Activated T-helper 9 cell treated with anti-CD3 and anti-CD28 coated beads, Interleukin-2, amount 50 U/mL, for 16 hours (primary cell): ENCODE measurements around the gene BCL6.

Experiments
- DNase-seq: peaks from one replicate; pipeline ENCODE4 v3.0.0-alpha.2; 2020; ENCODE audit warnings: low read depth

BCL6 gene

DNA sequence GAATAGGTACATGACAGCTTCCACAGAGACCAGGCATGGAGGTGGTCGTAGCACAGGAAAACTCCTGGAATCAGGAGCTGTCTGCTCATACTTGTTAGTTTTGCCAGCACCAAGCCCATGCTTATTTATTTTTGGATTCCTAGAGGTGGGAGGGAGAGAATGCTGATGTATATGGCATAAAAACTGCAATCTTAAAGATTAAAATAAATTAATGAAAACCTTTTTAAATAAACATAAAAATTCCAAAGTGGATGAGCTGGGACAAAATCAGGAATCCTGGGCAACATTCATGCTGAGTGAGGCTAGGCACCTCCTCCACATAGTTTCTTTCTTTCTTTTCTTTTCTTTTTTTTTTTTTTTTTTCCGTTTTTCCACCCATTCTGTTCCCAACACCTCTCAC, 14.3 kb upstream of the BCL6 start:
- DNase-seq, result no peak

DNA sequence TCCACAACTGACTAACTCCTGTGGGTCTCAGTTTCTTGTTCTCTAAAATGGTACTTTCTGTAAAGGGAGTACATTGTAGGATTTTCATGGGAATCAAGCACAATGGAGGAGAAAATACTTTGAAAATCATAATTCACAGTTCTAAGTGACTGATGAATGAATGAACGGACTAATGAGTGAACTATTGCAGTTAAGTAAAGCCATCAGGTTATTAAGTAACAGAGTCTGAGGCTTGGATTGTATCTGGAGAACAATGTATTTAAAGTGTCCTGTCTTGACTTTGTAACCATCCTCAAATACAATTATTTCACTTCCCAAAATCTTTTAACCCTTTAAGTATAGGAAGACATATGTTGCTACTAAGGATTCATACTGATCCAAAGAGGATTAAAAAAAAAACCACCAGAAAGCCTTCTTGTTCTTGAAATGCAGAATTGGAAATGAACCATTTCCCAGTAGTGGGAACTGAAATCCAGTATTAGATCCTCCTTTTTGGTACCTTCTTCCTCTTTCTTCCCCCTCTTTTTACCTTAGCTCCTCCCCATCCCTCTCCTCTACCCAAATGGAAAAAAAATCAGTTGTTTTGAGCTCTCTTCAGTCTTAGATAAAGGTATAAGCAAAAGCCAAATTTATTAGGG, 13.2 kb upstream of the BCL6 start:
- DNase-seq, result no peak

DNA sequence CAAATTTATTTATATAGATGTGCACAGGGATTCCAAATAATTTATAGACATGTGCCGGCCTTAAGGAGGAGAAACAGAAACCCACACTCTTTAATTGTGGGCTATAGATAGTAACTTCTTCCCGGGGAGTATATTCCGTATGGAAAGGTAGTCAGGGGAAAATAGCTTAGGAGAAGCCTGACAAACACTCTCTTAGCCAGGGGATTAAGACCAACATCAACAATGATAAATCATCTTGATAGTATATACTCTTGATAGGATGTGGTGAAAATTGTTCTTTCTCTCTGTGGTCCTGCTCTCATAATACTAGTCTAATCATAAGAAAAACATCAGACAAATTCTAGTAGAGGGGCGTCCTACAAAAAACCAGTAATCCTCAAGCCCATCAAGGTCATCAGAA, 8.2 kb upstream of the BCL6 start:
- DNase-seq, result no peak

DNA sequence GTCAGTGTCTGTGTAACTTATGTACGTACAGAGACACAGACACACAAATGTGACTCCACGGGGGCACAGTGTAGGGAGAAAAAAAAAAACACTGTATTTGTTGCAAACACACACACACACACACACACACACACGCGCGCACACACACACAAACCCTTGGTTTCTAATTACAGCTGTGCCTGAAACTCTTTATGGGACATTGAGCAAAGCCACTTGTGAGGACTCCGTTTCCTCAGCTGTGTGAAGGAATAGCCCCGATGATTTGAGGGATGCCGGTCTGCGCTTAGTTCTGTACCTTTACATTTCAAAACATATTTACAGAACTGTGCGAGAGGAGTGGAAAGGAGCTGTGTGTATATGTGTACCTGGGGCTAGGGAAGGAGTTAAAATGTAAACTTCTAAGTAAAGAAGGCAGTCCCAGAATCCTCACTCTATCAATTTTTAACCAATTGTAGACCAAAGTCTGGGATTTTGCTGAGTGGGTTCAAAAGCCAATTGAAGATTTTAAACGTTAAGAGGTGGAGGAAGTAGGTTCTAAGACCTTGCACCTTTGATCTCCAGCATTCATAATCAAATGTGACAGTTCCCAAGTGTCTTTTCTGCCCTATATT, 5.3 kb upstream of the BCL6 start:
- no peak for DNase-seq

DNA sequence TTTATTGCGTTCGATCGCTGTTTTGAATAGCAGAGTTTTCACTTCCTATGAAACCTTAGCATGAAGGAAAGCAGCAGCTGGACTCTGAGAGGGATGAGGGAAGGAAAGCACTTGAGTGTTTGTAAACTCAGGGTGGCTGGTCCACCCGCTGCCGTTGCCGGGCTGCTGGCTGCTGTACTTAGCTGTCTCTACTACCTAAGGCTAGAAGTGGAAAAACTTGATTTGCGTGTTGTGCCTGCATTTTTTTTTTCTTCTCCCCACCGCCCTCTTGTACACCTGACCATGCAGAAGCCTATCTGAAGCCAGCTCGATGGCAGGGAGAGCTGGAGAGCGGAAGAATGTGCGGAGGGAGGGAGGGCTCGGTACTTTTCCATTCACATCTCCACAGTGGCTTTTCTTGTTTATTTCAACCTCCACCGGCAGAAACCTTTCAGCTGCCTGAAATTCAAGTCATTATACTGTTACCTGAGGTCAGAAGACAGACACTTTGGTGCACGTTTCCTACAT, 4.8 kb upstream of the BCL6 start:
- no peak for DNase-seq

DNA sequence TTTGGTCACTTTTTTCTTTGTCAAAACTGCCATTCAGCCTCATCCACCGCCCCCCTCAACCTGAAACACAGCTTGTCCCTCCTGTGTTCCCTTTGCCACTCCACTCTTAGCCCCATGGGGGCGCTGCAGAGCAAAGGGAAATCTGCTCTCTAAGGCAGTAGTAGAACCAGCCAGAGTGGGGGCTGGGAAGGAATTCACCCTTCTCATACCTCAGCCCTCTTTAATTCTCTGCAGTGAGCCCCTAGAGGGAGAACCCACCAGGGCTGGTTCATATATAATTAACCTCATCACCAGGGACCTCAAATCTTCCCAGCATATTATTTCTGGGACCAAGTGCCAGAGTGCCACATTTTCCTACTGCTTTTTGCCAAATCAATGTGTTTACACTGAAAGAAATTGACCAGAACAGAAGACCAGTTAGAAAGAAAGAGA, 2.8 kb upstream of the BCL6 start:
- DNase-seq, result peak; percentile 83

DNA sequence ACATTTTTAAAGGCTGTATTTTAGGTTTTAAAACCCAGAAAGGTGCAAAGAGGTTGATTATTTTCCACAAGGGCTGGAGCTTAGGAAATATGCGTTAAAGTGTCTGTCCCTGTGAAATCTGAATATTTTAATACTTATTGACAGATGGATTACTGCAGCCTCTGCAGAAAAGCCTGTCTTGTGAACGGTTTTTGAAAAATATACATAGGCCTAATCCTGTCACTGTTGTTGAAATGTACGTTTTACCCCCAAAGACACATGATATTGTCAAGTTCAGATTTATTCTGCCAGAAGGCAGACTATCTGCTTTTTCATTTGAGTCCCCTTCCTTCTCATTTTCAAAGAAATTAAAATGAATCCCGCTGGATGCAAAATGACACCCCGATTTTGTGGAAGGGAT, 2.2 kb upstream of the BCL6 start:
- no peak for DNase-seq

DNA sequence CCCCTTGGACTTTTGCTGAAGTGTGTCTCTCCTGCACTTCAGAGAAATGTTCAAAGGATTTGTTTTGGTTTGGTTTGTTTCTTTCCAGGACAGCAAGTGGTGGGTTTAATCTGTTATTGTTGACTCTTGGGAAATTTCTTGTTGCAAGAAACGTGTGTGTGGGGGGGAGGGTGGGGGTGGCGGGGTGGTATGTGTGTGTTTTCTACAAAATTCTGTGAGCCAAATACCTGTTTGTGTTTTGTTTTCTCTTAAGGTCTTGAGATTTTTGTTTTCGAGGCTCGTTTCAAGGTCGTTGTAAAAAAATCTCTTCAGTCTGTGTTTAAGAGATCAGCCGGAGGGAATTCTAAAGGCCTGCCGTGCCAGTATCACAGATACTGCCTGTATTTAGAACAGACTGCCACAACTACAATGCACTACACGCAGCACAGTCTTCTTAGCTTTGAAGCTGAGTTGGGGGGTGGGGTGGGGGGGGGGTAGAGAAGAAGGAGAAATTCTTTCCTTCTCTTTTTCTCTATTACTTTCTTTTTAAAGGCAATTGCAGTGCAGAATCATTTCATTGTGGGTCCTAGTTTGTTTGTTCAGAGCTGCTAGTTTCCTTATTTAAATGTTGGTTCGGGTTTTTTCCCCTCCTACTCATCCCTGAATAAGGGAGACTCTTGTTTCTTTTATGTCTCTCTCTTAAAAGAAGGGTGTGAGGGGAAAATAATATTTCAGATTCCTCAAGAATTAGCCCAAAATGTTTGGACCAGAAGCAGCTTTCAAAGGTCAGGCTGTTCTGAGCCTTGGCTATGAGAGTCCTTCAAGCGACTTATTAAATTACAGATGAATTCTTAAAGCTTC, 1.4 kb upstream of the BCL6 start:
- no peak for DNase-seq

DNA sequence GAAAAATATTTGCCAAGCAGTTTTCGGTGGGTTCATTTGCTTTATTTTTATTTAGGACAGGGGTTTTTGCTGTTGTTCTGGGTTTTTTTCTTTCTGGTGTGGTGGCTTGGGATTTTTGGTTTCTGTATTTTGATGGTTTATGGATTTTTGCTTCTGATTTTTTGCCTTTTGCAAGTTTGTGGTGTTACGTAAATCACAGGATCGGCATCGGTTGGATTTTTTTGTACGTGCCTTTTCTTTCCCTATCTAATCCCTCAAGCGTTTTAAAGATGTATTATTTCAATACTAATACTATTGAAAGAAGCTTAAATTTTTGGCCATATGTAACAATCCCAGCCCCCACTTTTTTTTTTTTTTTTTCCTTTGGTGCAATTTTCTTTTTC, 782 bp upstream of the BCL6 start:
- DNase-seq, result no peak

DNA sequence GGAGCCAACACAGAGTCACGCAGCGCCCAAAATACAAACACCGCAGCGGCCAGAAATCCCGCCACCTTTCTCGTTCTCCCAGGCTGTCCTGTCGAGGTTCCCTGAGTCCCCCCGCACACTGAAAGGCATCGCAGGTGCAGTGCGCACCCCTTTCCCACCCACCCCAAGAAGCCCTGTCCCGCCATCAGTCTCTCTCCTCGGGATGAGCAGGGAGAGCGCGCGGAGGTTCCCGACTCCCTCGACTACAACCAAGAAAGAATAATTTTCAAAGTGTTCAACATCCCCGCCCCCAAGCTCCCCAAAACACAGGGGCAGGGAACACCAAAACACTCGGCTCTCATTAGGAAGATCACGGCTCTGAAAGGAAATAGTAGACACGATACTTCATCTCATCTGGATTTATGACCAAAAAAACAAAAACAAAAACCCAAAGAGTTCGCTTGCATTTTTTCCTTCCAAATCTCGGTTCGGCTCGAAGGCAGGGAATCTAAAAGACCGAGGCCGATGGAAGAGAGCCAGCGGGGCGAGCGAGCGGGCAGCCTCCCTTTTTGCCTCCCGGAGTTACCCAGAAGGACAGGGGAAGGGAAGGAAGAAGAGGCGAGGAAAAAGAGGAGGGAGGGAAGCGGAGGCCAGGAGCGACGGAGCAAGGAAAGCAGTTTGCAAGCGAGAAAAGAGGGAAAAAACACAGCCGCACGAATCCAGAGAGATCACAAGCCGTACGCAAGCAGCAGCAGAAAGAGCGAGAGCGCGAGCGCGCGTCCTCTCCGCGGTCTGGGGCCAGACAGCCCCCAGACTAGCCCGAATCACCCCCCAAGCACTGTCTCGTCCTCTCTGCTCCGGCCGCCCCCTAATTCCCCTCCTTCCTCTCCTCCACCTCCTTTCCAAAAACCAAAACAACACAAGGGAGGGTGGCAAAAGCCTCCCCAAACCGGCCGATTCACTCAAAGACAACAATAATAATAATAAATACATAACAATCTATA, 808 bp downstream of the BCL6 start:
- DNase-seq, result peak; percentile 44

DNA sequence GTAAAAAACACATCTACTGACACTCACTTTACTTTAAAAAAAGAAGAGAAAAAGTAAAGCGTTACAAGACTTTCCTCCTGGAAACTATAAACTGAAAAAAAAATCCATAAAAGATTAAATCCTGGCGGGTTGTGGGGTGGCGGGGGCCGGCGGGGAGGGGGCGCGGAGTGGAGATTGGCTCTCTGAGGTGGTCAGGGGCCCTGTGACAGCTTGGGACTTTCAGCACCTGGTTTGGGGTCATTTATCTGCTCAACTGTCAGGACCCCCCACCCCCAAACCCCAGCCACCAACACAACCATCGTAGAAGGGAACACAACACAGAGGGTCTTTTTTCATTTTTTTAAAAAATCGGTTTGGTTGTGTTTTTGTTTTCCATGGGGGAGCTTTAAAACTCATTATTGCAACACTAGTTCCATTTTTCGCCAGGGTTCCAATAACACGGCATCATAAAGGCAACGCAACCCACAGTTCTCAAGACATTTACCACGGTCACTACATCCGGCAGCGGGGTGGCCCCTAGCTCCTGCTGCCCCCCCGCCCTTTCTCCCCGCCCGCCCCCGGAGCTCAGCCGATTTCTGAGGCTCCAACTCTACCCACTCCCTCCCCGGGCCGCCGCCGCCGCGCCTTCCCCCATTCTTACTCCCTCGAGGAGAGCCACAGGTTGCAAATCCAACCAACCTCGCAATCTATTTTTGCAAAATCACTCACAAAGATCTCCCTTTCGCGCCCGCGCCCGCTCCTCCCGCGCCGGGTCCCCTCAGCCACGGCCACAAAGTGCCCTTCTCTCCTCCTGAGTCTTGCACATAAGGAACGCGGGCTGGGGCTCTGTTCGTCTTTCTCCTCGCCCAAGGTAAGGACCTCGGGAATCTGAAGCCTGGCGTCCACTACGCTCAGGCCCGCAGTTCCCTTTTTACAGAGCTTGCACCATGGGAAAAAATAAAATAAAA, 1.8 kb downstream of the BCL6 start:
- DNase-seq, result peak; percentile 61

DNA sequence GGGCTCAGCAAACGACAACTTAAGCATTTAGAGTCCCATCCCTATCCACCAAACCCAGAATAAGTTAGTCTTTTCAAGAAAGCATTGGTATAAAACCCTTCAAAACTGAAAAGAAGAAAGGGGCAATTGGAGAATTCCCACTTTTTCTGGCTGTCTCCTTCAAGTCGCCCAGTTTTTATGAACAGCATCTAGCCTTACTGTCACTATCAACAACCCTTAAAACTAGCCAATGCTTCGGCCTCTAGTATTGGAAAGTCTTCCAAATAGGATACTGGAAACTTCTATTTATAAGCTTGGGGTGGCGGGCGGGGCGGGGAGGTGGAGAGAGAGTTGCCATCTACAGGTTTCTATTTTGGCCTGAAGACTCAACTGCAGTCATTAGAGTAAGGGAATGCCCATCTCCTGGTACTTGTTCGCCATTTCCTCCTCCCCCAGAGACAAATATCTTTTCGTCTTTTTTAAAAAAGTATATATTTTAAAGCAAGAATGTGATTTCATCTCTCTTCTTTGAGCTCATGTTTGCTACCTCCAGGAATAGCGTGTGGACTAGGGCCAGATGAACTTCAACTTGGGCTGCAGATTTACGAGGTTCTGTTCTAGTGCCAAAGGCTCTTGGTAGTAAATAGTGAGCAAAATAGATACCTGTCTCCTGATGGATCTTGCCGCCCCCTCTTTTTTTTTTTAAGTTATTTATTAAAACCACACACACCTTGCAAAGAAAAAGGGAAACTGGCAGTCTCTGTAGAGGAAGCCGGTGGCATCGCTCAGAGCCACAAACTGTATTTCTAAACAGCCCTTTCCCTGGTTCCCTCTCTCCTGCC, 2.7 kb downstream of the BCL6 start:
- DNase-seq, result no peak

DNA sequence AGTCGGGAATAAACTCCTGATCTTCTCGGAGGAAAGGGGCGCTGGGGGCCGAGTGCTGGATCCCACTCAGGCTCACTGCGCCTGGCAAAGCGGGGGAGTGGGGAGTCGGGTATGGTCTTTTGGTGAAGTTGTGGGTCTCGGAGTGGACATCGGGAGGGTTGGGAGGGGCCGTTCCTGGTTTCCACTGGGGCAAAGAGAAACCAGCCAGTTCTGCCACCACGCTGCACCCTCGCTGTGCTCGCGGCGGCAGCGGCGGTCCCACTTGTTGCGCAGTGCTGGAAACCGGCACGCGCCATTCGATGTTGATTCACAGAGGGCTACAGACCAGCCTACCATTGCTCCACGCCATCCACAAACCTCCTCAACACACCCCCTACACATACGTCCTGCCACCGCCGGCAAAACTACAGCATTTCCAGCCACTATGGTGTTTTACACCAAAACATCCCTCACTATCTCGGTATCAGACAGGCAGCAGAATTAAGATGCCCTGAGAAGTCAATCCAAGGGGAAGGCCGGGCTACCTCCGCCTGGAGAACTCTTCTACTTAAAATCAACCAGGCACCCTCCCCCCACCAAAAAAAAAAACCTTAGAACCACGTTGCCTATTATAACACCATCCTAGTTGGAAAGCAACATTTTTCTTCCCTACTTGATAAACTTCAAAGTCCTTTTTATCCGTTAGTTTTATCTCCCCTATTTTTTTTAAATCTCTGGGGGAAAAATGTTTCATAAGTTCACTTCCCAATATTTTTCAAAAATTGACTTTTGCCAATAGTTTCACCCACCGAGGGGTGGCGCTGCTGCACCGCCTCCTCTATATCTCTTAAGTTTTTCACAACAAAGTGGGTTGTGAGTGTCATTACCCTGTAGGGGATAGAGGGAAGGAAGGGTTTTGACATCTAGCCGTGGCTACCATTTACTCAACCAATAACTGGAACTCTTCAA, 3.6 kb downstream of the BCL6 start:
- DNase-seq, result peak; percentile 65

DNA sequence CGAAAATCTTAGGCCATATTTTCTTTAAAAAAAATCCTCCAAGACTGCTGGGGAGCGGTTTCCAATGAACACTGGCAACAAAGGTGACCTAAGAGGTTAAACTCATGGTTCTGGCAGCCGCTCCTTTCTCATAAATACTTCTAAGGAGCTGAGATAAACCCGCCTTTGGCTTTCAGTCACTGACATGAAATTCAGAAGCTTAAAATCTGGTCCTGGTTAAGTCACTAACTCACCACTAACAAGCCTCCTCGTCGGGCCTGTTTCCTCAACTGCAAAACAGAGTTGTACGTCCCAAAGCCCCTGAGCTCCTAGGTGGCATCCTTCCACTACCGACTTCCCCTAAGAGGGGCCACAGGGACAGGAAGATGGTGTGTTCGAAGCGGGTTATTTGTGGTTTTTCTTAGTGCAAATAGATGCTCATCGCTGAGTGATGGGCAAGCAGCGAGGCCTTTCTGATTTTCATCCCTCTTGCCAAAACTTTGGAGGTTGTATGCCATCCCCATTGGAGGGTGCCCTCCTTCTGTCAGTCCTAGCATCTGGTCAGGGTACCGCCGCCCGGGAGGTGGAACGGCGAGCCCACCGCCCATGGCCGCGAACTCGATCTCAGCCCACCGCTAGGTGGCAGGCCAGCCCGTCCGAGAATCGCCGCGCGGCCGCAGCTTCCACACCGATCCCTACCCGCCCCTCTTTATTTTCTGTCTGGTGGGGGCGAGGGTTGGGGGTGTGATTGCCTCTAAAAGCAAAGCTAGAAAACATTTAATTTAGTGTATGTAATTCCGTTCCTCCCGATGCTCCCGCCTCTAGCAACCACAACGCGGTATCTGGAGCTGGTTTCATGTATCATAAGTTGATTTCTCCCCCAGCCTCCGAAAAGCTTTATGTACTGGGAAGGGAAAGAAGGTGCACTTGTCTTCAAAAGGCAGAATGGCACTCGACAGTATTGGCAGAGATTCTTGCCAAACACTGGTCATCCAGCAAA, 4.6 kb downstream of the BCL6 start:
- peak; percentile 65 for DNase-seq

DNA sequence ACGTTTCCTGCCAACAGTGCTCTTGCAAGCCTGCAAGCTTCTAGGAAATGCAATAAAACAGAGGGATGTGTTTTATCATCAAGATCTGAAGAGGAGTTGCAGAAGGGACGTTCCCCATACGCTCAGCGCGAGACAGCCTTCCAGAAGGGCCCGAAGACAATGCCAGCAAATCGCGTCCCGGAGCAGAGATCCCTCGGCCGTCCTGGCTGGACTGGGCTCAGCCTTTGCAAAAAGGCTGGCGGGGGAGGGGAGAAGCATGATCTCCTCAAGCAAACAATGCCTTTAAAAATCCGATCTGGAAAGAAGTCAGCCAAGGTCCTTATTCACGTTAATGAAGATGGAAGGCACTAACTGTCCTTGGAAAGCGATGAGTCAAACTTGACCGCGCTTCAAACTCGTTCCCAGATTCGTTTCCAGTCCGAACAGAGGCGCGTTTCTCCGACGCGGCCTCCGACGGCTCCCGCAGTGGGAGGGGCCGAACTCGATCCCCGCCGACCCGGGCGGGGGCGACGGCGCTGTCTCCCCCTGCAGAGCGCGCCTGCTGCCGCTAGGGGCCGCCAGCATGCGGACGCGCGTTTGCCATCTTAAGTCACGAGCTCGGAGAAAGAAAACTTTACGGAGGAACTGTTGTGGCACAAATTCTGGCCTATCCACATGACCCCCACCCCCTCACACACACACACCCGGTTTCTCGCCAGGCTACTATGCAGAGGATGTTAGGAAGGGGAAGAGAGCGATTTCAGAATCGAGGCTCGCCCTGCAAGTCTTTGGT, 5.5 kb downstream of the BCL6 start:
- peak; percentile 77 for DNase-seq

DNA sequence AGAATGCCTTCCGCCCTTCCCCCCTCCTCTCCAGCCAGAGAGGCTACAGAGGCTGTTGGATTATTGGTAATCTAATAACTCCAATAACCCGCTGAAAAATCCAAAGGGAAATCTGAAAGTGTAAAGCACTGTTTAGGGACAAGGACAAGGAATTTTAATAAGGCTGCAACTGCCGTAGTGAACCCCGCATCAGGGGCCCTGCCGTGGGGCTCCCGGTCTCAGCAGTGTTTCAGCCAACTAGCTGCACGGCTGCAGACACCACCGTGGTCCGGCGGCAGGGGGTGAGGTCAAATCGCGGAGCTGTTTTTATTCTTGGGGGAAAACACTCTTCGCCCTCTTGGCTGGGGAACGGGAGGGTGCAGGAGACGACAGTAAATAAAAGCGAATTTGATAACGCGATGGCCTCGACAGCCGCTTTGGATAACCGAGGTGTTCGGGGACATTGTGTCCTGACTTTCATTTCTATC, 6.1 kb downstream of the BCL6 start:
- peak; percentile 16 for DNase-seq
